Raji (cell line): Measurements from ENCODE around the gene CREM.

Source experiments
- POLR2A ChIP-seq: IDR thresholded peaks from 2 replicates; pipeline ENCODE4 v1.6.1; 2011; ENCODE audit warnings: low read depth, low read length, control low read depth; ENCODE audit not compliant: insufficient read depth

CREM gene

GRCh38 chr10:35126530-35127288 lies at the start of gene CREM:
Gene CREM, plus strand, starts transcription at chr10:35126846. Its CDS starts 10,990 bp downstream, at chr10:35137836.
- peak; percentile 89 for TF ChIP-seq POLR2A

- TF ChIP-seq POLR2A = no peak
These were observed 47.4 kb upstream of the CREM start for GRCh38 chr10:35079265-35079664.

- no peak for TF ChIP-seq POLR2A
These were observed 46.9 kb upstream of the CREM start for GRCh38 chr10:35079763-35080162.

GRCh38 chr10:35083242-35083641 lies 43.4 kb upstream of the CREM start:
- TF ChIP-seq POLR2A = no peak

- TF ChIP-seq POLR2A = no peak
These were observed 37.0 kb upstream of the CREM start for GRCh38 chr10:35089611-35090161.

DNA sequence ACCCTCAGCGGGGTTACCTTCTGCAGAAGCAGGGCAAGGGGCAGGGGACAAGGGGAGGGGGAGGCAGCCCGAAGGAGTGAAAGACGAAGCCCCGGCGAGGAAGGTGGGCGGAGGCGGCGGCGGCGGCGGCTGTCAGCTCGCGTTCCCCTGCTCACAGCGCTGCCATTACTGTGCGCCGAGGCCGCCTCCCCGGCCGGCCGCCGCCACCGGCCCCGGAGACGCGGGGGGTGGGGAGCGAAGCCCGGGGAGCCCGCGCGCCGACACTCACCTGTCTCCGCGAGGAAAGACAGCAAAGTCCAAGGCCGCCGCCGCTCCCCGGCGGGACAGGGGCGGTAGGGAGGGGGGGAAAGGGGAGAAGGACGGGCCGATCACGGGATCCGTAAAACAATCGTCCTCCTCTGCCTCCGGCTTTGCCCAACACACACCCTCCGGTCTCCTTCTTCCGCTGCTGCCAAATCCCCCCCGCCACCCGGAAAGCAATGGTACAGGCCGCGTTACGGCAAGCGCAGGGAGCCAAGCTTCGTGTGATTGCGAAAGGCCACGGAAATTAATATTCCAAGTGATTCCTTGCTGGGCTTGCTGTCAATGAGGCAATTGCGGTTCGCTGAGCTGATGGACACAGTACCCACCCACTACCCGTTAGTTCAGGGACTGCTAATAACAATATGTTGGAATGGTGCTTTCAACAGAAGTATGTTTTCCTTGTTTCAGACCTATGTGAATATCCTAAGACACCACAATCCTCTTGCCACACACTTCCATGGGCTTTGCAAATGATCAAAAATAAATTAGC lies 36.3 kb upstream of the CREM start, which contains the start of gene CUL2:
TSS of gene CUL2 (minus strand) at position 180 of the 793 bp plus-strand sequence. CDS start 19,024 bp downstream, outside the sequence.
- peak; percentile 71 for TF ChIP-seq POLR2A

DNA sequence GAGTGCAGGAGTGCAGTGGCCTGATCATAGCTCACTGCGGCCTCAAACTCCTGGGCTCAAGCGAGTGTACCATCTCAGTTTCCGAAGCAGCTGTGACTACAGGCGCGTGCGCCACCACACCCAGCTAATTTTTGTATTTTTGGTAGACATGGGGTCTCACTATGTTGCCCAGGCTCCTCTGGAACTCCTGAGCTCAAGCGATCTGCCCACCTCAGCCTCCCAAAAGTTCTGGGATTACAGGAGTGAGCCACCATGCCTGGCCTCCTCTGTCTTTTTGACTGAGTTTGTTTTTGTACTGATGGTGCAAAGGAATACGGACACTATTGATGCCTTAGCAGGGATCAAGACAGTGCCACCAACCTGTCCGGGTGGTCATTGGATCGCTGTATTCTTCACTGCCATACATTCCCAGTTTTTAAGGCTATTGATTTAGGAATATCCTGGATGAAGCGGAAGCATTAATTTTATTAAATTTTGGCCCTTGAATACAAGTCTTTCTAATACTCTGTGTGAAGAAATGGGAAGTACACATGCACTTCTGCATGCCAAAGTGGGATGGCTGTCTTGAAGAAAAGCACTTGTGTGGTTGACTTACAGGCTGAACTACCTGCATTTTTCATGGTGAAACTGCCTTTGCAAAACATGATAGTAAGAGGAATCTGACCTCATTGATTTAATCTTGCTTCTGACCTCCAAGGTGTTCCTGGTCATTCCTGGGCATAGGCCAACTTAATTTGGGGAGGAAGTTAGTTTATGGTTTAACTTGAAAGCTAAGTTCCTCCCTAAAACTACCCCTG lies 34.5 kb upstream of the CREM start:
- TF ChIP-seq POLR2A = no peak

- no peak for TF ChIP-seq POLR2A
These were observed 33.8 kb upstream of the CREM start for GRCh38 chr10:35092851-35093250.

DNA sequence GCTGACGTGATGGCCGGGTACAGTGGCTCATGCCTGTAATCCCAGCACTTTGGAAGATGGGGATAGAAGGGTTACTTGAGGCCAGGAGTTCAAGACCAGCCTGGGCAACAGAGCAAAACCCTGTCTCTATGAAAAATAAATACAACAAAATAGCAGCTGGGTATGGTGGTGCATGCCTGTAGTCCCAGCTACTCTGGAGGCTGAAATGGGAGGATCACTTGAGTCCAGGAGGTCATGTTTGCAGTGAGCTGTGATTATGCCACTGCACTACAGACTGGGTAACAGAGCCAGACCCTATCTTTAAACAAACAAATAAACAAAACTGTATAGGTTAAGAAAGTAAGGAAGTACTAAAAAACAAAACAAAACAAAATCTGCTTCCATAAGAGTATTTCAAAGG lies 30.3 kb upstream of the CREM start:
- TF ChIP-seq POLR2A = no peak

DNA sequence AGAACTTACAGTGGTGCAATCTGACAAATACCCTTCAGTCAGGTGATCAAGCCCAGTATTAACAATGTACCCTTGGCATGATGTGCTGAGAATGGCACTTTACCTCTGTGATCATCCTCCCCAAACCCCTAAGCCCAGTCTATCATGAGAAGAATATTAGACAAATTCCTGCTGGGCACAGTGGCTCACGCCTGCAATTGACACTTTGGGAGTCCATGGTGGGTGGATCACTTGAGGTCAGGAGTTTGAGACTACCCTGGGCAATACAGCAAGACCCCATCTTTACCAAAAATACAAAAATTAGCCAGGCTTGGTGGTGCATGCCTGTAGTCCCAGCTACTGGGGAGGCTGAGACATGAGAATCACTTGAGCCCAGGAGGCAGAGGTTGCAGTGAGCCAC lies 29.1 kb upstream of the CREM start:
- no peak for TF ChIP-seq POLR2A

- TF ChIP-seq POLR2A = no peak
These were observed 22.8 kb upstream of the CREM start for GRCh38 chr10:35103882-35104281.

DNA sequence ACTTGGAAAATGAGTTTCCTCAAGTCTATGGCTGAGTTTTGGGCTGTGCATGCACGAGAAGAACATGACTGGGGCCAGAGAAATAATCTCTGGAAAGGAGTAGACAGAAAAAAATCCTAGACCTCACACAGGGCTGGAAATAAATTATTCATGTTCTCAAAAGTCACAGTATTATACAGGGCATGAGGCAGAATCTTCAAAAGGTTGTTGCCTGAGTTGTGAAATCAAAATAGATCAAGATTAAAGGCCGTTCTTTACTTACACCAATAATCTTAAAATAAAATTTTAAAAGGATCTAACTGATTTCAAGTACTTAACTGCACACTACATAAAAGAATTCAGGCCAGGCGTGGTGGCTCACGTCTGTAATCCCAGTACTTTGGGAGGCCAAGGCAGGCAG lies 14.1 kb upstream of the CREM start:
- no peak for TF ChIP-seq POLR2A

DNA sequence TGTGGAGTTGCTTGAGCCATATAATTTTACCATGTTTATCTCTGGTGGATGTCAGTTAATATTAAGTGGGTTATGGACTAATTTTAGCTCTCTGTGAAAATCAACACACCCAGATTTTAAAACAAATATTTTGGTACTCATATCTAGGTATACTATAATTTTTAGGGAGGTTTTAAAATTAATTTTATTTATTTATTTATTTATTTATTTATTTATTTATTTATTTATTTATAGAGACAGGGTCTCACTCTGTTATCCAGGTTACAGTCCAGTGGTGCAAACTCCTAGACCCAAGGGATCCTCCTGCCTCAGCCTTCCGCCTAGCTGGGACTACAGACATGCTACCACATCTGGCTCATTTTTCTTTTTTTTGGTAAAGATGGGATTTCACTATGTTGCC lies 7.3 kb upstream of the CREM start:
- no peak for TF ChIP-seq POLR2A

GRCh38 chr10:35124540-35124939 lies 2.1 kb upstream of the CREM start:
- TF ChIP-seq POLR2A = no peak

- no peak for TF ChIP-seq POLR2A
These were observed 550 bp upstream of the CREM start for GRCh38 chr10:35126062-35126529.
